Astrocyte (in vitro differentiated cells and primary cell): ENCODE results near the gene CD4. TPM values are rescaled to one million over a fixed set of nuclear protein-coding genes. Genes with fewer than 3 reads are reported as not detected.
A peak's percentile ranks its signal among the peaks of the same experiment; 100 is the strongest.

Experiments
- DNase-seq: peaks from one replicate; pipeline ENCODE4 v3.0.0-alpha.2; 2010; ENCODE audit warnings: low read depth
- FAIRE-seq: peaks from 2 replicates; lab custom pipeline; 2011; peaks lifted over from hg19 to GRCh38; lab: Jason Lieb, UNC
- H2AFZ ChIP-seq: 2 replicates; pipeline ENCODE4 v1.6.0; 2012; ENCODE audit warnings: low read depth, low read length, inconsistent platforms
- H3K27ac ChIP-seq: 2 replicates; pipeline ENCODE4 v1.5.1; 2011; ENCODE audit warnings: low read depth, low read length, inconsistent platforms
- H3K27me3 ChIP-seq: 2 replicates; pipeline ENCODE4 v1.6.0; 2011; ENCODE audit warnings: low read length, inconsistent platforms; ENCODE audit not compliant: insufficient read depth
- H3K36me3 ChIP-seq: 2 replicates; pipeline ENCODE4 v1.5.1; 2011; ENCODE audit warnings: low read length, inconsistent platforms; ENCODE audit not compliant: insufficient read depth
- H3K4me1 ChIP-seq: 2 replicates; pipeline ENCODE4 v1.5.1; 2011; ENCODE audit warnings: low read length, inconsistent platforms; ENCODE audit not compliant: insufficient read depth
- H3K4me2 ChIP-seq: 2 replicates; pipeline ENCODE4 v1.6.0; 2012; ENCODE audit warnings: low read length, inconsistent platforms
- H3K4me3 ChIP-seq: 2 replicates; pipeline ENCODE4 v1.5.1; 2011; ENCODE audit warnings: low read depth, mild to moderate bottlenecking, low read length, inconsistent platforms; ENCODE audit not compliant: insufficient read depth
- H3K79me2 ChIP-seq: 2 replicates; pipeline ENCODE4 v1.6.0; 2012; ENCODE audit warnings: mild to moderate bottlenecking, low read length, inconsistent platforms; ENCODE audit not compliant: insufficient read depth
- H3K9ac ChIP-seq: 2 replicates; pipeline ENCODE4 v1.6.0; 2012; ENCODE audit warnings: mild to moderate bottlenecking, low read length, inconsistent platforms
- H3K9me3 ChIP-seq: 2 replicates; pipeline ENCODE4 v1.5.1; 2012; ENCODE audit warnings: low read depth, mild to moderate bottlenecking, low read length, inconsistent platforms; ENCODE audit not compliant: insufficient read depth
- H4K20me1 ChIP-seq: 2 replicates; pipeline ENCODE4 v1.6.0; 2012; ENCODE audit warnings: low read length, inconsistent platforms; ENCODE audit not compliant: insufficient read depth
- H3K27ac Mint-ChIP-seq: one replicate; pipeline ENCODE4 v1.8.0; 2021; ENCODE audit warnings: mild to moderate bottlenecking, mixed read lengths; ENCODE audit not compliant: unreplicated experiment
- H3K27me3 Mint-ChIP-seq: one replicate; pipeline ENCODE4 v1.8.0; 2021; ENCODE audit warnings: low read depth, mixed read lengths; ENCODE audit not compliant: unreplicated experiment
- H3K36me3 Mint-ChIP-seq: one replicate; pipeline ENCODE4 v1.8.0; 2021; ENCODE audit warnings: low read depth, mixed read lengths; ENCODE audit not compliant: unreplicated experiment
- H3K4me1 Mint-ChIP-seq: one replicate; pipeline ENCODE4 v1.8.0; 2021; ENCODE audit warnings: low read depth, mixed read lengths; ENCODE audit not compliant: unreplicated experiment
- H3K4me3 Mint-ChIP-seq: one replicate; pipeline ENCODE4 v1.8.0; 2021; ENCODE audit warnings: mild to moderate bottlenecking, moderate library complexity, mixed read lengths; ENCODE audit not compliant: unreplicated experiment
- H3K9me3 Mint-ChIP-seq: one replicate; pipeline ENCODE4 v1.8.0; 2021; ENCODE audit warnings: mild to moderate bottlenecking, mixed read lengths; ENCODE audit not compliant: unreplicated experiment
- CTCF ChIP-seq: IDR thresholded peaks from 2 replicates; pipeline ENCODE4 v1.5.1; 2011; ENCODE audit warnings: low read depth, mild to moderate bottlenecking, inconsistent platforms, low read length, moderate library complexity; ENCODE audit not compliant: insufficient read depth
- EZH2 ChIP-seq: IDR thresholded peaks from 2 replicates; pipeline ENCODE4 v1.6.1; 2012; ENCODE audit warnings: mild to moderate bottlenecking, low read length, inconsistent platforms; ENCODE audit not compliant: insufficient read depth
- total RNA-seq: library from RNA; stranded (reverse); gene quantifications from 2 replicates; pipeline ENCODE4 v1.2.1, GENCODE V29; 2021

Gene CD4
- total RNA-seq, 1 donor from 2014 or later = 0.54 TPM

DNA sequence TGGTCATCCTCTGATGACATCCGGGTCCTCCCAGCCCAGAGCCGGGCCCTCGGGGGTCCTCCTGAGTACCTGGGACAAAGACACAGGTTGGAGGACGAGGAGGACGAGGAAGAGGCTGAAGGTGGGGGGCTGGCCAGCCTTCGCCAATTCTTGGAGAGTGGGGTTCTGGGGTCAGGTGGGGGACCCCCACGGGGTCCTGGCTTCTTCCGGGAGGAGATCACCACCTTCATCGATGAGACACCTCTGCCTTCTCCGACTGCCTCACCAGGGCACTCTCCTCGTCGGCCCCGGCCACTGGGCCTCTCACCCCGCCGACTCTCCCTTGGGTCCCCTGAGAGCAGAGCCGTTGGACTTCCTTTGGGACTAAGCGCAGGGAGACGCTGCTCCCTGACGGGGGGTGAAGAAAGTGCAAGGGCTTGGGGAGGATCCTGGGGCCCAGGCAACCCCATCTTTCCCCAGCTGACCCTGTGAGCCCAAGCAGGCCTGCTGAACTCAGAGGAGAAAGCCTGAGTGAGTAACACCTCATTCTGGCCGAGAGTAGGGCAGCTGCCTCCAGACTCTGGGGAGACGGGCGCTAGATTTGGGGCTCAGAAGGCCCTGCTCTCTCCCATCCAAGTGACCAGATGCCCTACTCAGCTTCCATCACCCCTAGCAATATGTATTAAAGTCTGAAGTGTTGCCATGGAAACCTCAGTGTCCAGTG lies 37.6 kb downstream of the CD4 start:
- Histone ChIP-seq H3K27me3 (no peaks in the 10 kb centered on the region), H3K4me2 (peak overlapping the region; percentile 77), H3K9me3 (no peaks in the 10 kb centered on the region), H4K20me1 (peaks cover 6% of the 10 kb centered on the region), H3K36me3 (peaks cover 2% of the 10 kb centered on the region), H3K4me1 (peaks cover 22% of the 10 kb centered on the region), H3K4me3 (no peak overlapping the region), H3K9ac (peak overlapping the region; percentile 9), H3K27ac (no peak overlapping the region), H3K79me2 (peaks cover 29% of the 10 kb centered on the region), H2AFZ (no peak overlapping the region)
- no peak for TF ChIP-seq EZH2
- TF ChIP-seq CTCF = no peak
- Mint-ChIP-seq H3K9me3 (no peaks in the 10 kb centered on the region), H3K4me3 (peak overlapping the region; percentile 80), H3K27me3 (no peaks in the 10 kb centered on the region), H3K27ac (peak overlapping the region; percentile 64), H3K4me1 (peaks cover 20% of the 10 kb centered on the region), H3K36me3 (peaks cover 6% of the 10 kb centered on the region)
- DNase-seq = no peak
- no peak for FAIRE-seq

DNA sequence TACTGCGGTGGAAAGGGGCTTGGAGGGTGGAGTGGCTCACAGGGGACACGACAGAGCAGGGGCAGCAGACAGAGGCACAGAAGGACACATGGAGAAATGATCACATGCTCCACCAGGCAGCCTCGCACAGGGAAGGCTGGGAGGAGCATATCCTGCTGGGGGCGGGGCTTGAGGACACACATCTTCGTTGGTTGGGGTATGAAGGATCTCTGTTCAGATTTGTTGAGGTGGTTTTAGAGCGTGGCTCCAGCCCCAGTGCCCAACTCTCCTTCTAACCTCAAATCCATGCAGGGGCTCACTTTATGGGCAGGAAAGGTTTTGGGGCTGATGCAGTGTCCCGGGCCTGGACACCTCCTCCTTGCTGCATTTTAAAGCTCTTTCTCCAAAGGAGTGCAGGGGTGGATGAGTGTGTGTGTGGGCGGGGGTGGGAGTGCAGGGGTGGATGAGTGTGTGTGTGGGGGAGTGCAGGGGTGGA lies 38.1 kb downstream of the CD4 start:
- no peaks in the 10 kb centered on the region for H3K9me3 ChIP-seq
- H3K27ac ChIP-seq = no peak overlapping the region
- FAIRE-seq = no peak
- no peak overlapping the region for H3K4me3 ChIP-seq
- Mint-ChIP-seq H3K27me3 (no peaks in the 10 kb centered on the region), H3K27ac (peak overlapping the region; percentile 64), H3K4me1 (peaks cover 17% of the 10 kb centered on the region), H3K9me3 (no peaks in the 10 kb centered on the region), H3K4me3 (peak overlapping the region; percentile 80), H3K36me3 (peaks cover 6% of the 10 kb centered on the region)
- peaks cover 19% of the 10 kb centered on the region for H3K4me1 ChIP-seq
- peak overlapping the region; percentile 77 for H3K4me2 ChIP-seq
- H3K36me3 ChIP-seq = peaks cover 6% of the 10 kb centered on the region
- no peak for TF ChIP-seq CTCF
- no peak for TF ChIP-seq EZH2
- H2AFZ ChIP-seq = no peak overlapping the region
- no peaks in the 10 kb centered on the region for H3K27me3 ChIP-seq
- H4K20me1 ChIP-seq = peaks cover 6% of the 10 kb centered on the region
- DNase-seq = peak; percentile 61
- H3K79me2 ChIP-seq = peaks cover 29% of the 10 kb centered on the region
- H3K9ac ChIP-seq = peak overlapping the region; percentile 9
